GM21825 (cell line): ENCODE data around the gene ATAD2B.

Experiments used
- ATAC-seq: cut with Tn5 transposase; IDR thresholded peaks from one replicate; pipeline ENCODE4 v1.9.1; 2021; ENCODE audit warnings: mild to moderate bottlenecking, moderate library complexity; ENCODE audit not compliant: unreplicated experiment

The ATAD2B gene

DNA sequence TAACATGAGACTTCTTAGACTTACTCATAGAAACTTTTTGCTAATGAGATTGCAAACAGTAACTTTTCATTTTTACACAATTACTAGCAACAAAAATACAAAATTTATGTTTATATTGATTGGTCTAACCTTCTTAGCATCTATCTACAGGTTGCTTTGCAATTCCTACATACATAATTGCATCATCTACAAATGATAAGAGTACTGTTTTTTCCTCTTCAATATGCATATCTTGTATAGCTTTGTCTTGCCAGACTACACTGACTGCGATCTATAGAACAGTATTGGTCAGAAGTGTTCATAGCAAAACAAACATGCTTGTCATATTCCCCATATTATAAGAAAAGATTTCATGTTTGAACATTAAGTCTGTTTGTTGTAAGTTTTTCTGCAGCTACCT is 87.9 kb downstream of the ATAD2B start:
- no peak for ATAC-seq

DNA sequence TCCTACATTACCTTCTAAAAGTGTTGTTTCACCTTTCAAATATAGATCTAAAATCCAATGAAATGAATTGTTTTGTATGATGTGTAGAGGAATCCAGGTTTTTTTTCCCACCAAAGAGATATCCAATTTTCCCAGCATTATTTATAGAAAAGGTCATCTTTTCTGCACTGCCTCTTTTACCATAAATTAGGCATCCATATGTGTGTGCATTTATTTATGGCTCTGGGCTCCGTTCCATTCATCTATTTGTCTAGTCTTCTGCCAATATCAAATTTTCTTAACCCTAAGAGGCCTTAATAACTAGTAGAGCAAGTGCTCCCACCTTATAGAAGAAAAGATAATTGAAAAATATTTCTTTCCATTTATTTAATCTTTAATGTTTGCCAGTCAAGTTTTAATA is 88.3 kb downstream of the ATAD2B start:
- ATAC-seq = no peak

DNA sequence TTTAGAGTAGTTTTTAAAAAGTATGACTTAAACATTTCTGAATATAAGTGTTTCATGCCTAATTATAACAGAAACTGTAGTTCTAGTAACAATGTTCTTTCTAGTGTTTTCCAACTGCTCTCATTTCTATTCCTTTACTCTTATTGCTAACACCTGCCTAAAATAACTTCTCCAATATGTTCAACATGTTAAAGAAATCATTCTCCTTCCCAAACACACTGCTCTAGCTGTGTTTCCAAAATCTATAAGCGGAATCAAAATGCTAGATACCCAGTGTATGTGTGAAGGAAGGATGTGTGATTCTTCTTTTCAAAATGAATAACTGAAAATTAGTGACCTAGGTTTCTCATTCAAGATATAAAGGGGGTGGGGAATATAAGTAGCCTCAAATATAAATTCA is 89.1 kb downstream of the ATAD2B start:
- ATAC-seq = no peak

DNA sequence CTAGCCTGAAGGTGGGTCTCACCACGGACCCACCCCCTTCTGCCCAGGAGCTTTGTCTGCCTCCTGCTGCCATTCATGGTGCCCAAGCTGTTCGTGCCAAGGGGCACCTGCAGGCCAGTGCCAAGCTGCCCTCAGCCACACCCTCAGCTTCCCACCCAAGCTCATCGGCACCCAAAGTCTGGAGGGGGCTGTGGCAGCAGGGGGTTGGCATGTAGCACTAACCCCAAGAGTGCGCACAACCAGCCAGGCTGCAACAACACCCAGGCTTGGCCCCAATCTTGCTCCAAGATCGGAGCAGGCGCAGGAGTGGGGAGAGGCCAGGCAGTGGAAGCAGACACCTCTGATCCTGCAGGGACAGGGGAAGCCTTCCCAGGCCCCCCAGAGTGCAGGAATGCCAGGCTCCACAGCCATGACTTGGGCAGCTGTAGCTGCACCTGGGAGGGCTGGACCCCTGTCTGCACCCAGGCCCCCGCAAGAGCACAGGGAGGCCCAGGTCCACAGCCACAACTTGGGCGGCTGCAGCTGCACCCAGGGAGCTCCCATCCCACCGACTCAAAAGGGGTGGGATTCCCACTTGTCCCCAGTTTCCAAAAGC is 89.9 kb downstream of the ATAD2B start:
- ATAC-seq = no peak

DNA sequence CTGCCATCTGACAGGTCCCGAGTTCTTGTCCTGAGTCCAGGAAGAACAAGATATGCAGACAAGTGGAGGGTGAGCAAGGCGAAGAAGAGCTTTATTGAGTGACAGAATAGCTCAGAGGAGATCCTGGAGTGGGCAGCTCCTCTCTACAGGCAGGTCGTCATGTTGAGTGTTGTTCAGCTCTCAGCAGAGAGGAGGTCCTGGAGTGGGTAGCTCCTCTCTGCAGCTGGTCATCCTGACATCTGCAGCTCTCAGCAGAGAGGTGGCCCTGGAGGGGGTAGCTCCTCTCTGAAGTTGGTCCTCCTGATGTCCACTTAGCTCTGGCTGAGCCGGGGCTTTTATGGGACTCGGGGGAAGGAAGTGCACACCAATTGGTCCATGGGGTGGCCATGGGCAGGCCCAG is 90.4 kb downstream of the ATAD2B start:
- no peak for ATAC-seq

DNA sequence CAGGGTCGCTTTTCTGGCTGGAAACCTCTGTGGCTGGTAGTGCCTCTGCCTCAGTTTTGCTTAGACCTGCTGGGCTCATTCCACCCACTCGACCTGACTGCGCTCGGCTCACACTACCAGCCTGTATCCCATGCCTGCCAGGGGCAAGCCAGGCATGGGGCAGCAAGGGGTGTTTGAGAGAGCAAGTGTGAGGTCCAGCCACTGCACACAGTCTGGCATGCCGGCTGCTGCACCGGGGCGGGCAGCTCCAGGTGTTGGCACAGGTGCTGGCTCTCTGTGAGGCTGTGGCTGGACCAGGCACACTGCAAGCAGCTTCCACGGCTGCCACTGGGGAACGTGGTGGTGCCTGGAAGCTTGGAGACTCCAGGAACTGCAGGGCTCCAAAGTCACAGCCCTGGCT is 90.9 kb downstream of the ATAD2B start:
- no peak for ATAC-seq

DNA sequence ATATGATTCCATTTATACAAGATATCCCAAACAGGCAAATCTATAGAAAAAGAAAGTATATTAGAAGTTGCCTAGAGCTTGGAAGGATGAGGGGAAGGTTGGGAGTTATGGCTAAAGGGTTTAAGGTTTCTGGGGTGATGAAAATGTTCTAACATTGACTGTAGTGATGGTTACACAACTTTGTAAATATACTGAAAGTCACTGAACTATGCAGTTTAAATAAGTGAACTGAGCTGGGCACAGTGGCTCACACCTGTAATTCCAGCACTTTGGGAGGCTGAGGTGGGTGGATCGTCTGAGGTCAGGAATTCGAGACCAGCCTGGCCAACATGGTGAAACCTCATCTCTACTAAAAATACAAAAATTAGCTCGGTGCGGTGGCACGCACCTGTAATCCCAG is 91.5 kb downstream of the ATAD2B start:
- ATAC-seq = no peak

DNA sequence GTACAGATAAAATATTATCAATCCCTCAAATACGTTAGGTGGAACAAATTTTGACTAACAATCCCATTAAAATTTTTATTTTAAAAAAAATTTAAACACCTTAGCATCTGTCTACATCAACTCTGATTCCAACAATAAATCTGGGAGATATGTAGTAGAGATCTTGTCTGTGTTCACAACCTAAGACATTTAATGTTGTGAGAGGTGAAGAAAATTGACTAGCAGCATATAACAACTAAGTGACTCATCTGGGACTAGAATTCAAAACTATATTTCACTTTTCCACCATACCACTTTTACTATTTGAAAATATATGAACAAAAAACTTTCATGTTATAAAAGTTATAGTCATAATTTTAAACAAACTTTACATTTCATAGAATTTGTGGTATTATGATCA is 97.9 kb downstream of the ATAD2B start:
- no peak for ATAC-seq

DNA sequence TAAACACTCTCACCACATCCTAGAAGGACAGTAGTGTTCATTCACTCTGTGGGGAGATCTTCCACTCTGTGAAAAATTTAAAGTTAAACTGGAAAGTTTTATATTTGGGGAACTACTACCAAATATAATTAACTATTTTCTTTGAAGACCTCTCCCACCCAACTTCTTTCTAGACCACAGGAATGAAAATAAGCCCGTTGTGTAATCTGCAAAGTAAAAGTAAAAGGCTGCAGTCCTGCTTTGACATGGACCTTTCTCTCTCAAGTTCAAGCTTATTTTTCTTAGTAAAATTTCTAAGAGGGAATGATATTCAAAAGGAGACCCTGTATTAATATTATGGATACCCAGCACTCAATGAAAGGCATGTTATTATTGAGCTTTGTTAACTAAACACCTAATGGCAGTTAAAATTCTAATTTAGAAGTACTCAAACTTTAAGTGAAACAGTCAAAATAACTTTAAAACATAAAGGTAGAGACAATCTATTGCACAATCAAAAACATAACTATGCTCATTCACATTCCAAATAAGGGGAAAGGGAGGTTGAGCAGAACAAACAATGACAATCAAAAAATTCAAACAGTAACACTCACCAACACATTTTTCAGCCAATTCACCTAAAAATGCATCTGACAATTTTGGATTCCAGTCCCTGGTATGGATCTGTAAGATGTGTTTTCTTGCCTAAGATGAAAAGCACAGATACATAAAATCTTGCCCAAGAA is 98.5 kb downstream of the ATAD2B start:
- no peak for ATAC-seq

DNA sequence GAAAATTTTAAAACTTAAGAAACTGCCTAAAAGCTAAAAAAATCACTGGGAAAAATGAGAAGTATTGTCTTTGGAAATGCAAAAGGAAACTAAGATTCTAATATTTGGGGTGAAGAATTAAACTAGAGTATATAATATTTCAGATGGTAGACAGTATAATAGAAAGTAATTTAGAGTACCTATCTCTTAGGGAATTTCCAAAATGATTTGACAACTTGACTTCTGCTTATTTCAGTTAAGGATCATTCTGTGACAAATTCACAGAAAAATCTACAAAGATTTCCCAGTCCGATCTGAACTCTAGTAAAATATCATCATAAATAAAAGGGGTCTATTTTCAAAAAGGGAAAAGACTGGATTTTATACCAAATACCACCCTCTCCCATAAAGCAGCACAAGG is 99.6 kb downstream of the ATAD2B start:
- ATAC-seq = no peak

DNA sequence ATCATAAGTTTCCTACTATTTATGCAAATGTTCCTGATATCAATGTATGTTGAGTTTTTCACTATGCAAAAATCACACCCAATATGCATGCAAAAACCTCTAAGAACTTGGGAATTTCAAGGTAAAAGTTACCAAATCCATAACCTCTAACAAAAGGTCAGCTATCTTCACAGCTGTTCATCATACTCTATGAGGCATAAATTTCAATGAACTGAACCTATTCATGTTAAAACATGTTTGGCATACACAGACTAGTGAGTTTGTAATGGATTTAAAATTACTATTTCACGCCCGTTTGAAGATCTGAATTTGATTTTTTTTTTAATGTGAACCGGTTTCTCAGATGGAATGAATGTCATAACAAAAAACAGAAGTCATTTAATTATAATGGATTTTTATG is 100.2 kb downstream of the ATAD2B start:
- ATAC-seq = no peak

DNA sequence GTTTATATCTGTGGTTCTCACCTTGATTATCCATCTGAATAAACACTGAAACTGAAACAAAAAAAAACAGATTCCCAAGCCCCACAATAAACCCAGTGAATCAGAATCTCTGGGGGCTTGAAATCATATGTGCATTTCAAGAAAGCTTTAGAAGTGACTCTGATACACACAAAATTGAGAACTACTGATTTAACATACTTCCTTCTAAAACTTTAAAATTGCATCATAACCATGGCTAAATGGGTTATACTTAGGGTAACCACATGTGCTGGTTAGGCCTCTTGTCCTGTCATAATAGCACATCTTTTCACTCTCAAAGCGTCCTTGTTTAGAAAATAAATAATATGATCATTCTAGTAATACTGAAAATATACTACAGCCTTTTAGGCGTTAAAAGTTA is 100.9 kb downstream of the ATAD2B start:
- no peak for ATAC-seq

DNA sequence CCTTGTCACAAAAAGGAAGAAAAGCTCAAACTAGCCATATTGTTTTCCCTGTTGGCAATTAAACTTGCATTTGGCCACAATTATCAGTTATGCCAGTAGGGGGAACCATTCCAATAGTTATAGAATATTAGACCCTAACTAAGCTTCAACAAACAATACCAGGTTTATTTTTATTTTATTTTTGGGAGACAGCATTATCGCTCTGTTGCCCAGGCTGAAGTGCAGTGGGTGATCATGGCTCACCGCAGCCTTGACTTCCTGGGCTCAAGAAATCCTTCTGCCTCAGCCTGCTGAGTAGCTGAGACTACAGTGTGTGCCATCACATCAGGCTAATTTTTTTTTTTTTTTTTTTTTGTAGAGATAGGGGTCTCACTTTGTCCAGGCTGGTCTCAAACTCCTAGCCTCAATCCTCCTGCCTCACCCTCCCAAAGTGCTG is 102.1 kb downstream of the ATAD2B start:
- no peak for ATAC-seq

DNA sequence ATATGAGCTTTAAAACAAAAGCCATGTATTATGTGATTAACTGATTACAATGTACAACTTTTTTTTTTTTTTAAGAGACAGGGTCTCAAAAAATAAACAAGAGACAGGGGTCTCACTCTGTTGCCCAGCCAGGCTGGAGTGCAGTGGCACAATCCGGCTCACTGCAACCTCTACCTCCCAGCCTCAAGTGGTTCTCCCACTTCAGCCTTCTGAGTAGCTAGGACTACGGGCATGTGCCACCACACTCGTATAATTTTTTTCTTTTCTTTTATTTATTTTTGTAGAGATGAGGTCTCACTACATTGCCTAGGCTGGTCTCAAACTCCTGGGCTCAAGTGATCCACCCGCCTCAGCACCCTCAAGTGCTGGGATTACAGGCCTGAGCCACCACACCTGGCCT is 103.1 kb downstream of the ATAD2B start:
- ATAC-seq = no peak

DNA sequence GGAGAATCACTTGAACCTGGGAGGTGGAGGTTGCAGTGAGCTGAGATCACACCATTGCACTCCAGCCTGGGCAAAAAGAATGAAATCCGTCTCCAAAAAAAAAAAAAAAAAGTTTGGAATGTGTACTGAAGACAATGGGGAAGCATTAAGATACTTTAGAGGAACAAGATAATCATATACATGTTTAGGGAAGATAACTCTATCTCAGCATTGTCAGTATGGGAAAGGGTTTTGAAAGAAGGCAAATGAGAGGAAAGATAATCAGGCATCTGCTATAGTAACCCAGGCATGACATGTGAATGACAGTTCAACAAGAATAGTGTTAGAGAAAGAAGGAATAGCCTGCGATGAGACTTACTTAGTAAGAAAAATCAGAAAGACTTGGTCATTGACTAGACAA is 112.0 kb downstream of the ATAD2B start:
- ATAC-seq = no peak

DNA sequence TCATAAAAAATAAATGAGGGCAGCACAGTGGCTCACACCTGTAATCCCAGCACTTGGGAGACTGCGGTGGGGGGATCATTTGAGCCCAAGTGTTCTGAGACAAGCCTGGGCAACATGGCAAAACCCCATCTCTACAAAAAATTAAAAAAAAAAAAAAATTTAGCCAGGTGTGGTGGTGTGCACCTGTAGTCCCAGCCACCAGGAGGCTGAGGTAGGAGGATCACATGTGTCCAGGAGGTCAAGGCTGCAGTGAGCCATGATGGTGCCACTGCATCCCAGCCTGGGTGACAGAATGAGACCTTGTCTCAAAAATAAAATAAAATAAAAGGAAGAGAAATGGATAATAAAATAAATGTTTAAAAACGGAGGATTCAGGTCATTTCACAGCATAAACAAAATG is 113.5 kb downstream of the ATAD2B start:
- ATAC-seq = no peak

DNA sequence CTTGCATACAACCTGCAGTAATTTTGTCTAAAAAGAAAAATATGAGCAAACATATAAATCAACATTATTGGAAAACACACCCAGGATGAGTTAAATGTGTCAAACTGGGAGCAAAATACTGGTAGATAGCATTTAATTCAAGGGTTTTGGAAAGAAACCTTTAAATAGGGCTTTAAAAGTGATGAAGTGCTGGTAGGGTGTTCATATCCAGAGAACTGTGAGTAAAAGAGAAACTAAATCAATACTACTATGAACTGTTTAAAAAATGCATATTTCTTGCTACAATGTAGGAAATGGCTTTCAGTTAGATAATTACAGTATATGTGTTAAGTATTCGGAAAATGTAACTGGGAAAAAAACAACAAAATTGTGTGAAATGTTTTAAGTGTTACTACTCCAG is 117.8 kb downstream of the ATAD2B start:
- no peak for ATAC-seq

DNA sequence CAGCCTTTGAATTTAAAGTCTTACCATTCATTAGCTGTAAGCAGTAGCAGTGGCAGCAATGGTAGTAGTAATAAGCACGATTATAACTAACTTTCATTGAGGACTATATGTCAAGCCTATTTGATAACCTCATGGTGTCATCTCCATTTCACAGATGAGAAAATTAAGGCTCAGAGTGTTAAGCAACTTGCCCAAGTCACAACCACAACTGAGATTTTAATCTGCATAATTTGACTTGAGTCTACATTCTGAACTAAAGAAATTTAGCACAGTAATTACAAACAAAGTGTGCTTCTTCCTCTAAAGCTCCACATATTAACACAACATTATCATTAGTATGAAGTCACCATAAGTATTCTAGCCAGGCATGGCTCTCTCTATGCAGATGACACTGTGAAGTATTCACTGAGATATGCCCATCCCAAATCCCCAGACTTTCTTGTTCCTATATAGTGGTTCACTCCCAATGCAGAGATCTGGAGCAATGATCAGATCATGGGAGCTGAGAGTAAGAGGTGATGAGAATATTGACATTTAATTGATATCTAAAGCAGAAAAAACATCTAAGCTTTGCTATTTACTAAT is 120.2 kb downstream of the ATAD2B start:
- ATAC-seq = no peak

DNA sequence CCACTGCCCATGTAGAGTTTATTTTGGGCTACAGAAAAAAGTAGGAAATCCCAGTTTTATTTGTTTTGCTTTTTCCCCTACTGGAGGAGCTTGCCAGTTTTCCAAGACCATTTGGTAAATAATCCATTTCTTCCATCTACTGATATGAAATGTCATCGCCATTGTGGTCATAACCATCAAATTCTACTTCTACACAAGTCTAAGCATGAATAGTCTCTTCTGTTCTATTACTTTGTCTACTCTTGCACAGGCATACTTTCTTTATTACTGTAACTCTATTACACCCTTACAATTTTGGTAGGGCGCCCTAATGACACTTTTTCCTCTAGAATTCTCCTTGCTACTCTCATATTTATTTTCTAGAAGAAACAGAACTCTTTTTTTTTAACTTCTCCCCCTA is 120.7 kb downstream of the ATAD2B start:
- no peak for ATAC-seq

DNA sequence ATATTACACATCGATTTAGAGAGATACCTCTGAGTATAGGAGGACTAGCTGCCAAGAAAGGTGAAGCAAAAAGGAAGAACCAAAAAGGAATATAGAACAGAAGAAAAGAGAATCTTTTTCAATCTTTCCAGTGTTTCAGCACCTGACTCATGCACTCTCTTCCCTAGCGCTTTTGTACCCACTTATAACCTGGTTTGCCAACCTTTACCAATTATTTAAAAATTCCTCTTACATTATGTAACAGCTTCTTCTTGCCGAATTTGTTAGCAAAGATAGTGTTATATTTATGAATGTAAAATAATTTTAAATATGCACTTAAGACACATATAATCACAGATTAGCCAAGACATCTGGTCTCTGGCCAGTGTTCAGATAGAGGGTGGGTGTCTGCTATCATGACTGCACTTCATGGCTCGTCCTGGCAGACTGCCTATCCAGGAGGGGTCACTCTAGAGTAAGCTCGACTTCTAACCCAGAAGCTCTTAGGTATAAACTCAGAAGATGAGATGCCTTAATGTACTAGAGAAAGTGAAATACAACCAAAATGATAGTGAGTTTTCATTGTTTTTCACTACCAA is 122.9 kb downstream of the ATAD2B start:
- no peak for ATAC-seq

DNA sequence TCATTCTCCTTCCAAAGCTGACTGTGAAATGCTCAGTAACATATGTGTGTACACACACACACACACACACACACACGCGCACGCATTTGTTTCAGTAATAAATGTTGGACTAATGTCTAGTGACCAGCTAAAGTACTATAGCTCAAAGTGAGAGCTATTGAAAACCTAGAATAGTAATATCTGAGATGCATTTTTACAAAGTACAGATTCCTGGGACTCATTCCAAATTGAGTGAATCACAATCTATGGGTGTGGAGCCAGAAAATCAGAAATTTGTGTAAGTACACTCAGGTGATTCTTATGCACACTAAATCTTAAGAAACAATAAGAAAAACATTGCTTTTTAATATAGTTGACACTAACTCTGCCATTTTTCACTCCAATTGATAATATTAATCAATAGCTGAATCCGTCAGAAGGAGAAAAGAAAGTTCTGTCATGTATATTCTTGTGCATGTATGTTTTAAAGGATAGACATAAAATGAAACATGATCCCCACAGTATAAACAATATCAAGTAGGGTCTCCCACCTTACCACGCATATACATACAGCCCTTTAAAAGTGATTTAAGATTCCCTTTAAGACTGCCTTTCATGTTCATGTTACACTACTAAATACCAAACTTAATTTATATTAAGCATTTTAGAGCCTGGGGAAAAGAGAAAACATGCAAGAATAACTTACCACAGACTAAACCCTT is 123.5 kb downstream of the ATAD2B start:
- no peak for ATAC-seq

DNA sequence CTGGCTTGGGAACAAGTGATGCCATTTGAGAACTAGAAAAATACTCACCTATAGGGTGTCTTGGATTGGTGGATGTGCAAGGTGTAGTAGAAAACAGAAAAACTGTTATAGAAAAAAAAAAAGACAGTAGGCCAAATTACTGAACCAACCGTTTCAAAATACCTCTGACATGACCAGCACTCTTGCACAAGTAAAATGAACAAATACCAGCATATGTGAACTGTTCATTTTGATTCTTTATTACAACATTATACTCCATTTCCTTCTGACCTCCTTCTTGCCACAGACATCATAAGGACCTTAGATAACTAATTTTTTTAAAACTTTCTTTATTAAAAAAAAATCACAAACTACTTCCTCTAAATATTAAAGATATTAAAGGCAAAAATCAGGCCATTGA is 125.5 kb downstream of the ATAD2B start:
- no peak for ATAC-seq
